HG03558 (cell line): Measurements from ENCODE around the gene HTRA3.

ENCODE experiments used
- ATAC-seq: cut with Tn5 transposase; IDR thresholded peaks from one replicate; pipeline ENCODE4 v1.9.1; 2021; ENCODE audit warnings: moderate number of reproducible peaks; ENCODE audit not compliant: unreplicated experiment; ENCODE audit errors: extremely low read depth

Gene HTRA3

DNA sequence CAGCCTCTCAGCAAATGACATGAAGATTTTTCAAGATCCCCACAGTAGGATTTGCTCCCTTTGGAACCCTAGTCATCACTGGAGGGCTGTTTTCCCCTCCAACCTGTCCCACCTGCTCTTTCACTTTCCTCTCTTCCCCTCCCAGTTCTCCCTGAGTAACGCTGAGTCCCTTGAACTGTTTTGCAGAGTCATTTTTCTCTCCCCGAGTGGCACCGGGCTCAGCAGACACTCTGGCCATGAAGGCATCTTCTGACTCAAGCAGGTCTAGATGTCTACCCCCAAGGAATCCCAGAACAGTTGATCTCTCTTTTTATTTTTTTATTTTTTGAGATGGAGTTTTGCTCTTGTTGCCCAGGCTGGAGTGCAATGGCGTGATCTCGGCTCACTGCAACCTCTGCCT is 52.2 kb downstream of the HTRA3 start:
- no peak for ATAC-seq

DNA sequence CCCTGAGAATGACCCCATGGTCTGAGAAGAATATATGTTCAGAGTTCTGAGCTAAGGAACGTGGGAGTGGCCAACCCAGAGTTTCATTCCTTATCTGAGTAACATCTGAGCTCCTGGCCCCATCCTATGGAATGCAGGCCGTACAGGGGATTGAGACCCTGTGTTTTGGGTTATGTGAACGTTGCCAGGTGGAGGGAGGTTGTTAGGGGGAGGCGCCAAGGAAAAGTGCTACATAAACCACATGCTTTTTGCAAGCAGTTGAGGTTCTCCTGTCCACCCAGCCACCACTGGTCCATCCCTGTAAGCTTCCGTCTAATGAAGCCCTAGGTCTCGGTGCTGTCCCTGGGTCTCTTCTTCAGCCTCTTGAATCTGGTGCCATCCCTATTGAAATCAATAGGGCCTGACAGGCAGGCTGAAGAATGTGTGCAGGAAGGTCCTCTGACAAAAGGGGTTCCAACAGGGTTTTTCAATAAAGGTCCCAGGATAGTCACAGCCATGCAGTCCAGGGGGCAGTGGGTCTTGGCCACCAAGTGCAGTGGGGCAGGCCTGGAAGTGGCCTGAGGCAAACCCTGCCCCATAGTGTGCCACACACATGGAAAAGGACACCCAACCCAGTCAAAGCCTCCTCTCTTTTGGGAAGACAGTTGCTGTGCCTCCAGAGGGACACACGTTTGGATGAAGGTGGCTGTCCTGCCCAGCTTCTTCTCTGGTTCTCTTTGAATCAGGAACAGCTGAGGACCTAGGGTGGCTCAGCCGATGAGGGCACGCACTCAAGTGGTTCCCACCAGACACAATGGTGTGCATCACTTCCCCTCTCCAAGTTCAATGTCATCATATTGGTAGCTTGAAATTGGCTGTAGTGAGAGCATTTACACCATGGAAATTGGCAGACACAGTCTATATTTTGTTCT is 53.5 kb downstream of the HTRA3 start:
- no peak for ATAC-seq

- no peak for ATAC-seq
Observed at GRCh38 chr4:8323947-8324555, 54.5 kb downstream of the HTRA3 start.

- no peak for ATAC-seq
Observed at GRCh38 chr4:8324640-8325239, 55.2 kb downstream of the HTRA3 start.

DNA sequence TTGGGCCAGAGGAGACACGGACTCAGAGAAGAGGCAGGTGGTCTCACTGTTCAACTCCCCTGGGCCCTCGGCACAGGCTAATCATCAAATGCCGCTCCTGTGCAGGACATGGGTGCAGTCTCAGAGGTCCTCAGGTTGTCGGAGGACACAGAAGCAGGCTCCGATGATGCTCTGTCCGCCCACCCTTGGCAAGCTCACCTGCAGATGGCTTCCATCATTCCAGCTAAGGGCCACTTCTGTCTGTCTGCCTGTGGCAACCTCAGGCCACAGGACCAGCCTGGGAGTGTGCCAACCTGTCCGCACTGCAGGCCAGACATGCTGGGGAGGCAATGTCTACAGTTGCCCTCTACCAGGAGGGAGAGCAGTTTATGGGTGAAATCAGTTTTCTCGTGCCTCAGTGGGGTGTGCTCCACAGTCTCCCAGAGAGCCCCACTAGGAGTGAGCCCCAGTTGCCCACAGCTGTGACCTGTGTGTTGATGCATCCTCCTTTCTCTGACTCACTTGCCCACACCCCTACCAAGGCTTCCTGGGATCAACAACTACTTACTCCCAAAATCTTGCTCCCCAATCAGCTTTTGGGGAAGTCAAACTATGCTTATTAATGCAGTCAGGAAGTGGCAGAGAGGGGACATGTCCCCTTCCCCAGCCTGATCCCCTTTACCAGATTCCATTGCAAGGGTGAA is 55.9 kb downstream of the HTRA3 start:
- ATAC-seq = no peak

DNA sequence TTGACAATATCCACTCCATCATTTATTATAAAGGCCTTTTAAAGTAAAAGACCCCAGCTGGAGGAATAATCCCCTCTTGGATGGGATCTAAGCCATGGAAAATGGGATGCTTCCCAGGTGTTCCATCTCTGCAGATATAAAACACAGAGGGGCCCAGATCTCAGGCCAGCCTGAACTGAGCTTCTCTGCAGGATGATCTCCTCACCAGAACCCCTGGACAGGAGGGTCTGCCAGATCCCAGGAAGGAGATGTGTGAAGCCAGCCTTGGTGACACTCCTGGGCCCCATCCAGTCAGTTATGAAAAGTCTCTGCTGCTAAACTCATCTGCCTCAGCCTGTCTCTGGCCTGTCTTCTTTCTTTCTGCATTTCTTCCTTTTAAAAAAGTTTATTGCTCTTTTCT is 56.7 kb downstream of the HTRA3 start:
- no peak for ATAC-seq

DNA sequence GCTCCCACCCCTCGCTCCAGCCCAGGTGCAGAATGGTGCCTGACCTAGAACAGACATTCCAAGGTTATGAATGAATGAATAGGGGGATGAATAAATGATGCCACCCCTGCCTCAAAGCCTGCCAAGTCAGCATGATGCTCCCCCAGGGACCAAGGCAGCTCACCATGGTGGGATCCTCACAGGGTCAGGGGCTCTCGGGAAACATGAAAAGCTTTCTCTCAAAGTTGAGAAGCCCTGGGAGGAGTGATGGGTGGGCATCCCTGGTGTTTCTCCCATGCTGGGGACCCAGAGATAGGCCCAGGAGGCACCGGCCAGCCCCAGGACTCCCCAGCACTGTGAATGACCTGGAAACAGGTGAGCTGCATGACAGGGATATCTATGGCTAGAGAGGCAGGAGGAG is 58.9 kb downstream of the HTRA3 start:
- ATAC-seq = no peak

- no peak for ATAC-seq
Observed at GRCh38 chr4:8328866-8329559, 59.5 kb downstream of the HTRA3 start.

DNA sequence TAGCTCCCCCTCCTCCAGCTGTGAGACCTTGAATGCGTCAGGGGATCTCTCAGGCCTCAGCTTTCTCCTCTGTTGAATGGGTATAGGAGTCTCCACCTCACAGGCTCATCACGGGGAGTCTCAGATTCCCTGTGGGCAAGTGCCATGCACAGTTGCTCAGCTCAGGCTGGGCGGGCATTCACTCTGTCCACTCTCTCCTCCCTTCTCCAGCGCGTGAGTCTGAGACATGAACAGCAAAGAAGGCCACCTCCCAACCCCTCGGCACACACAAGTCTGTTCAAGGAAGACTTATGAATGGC is 60.0 kb downstream of the HTRA3 start:
- no peak for ATAC-seq

GRCh38 chr4:8329859-8330761 is 60.6 kb downstream of the HTRA3 start:
- ATAC-seq = no peak

DNA sequence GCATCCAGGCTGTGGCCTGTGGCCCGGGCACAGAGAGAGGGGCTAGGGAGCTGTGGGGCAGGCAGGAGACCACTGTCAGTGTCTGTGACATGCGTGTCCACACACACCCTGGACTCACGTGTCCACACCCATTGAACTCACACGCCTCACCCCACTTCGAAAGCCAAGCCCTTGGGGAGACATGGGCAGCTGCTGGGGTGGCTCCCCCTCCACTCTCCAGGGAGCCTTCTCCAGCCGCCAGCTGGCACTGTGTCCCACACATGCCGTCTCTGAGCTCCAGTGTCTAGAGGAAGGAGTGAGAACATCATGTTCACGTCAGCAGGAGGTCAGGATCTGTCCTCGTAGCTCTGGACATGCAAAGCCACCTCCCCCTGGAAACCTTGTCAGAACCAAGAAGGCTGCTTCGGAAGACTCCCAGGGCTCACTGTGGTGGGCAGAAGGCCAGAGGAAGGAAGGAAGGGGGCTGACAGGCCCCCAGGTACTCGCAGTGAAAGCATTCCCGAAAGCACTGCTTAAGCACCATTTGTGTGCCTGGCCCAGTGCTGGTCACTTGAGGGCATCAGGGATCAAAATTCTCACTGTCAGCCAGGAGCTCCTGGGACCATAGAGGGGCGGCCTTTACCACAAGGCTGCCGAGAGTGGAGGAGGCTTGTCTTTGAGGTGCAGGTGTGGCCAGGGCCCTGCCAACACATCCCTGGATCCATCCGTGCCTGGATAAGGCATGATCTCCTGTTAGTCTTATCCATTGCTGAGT is 61.4 kb downstream of the HTRA3 start:
- ATAC-seq = no peak

- ATAC-seq = no peak
Observed at GRCh38 chr4:8331575-8331955, 62.0 kb downstream of the HTRA3 start.

- no peak for ATAC-seq
Observed at GRCh38 chr4:8332038-8332857, 62.7 kb downstream of the HTRA3 start.

DNA sequence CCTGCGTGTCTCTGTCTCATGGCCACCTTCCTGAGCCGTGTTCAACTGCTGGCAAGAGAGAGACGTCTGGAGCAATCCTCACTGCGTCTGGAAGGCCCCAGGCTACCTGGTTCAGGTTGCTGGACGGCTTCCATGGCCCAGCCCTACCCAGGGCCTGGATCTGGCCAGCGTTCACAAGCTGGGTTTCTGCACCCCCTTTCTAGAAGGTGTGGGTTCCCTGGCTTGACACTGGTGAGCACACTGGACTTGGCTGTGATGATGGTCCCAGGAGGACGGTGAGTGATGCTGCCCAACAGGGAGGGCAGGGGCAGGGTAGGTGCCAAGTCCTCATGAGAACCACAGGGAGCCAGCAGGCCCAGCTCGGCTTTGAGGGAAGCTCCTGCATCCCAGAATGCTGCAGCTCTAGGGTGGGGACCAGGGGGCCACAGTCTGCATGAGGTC is 63.4 kb downstream of the HTRA3 start:
- ATAC-seq = no peak

- ATAC-seq = no peak
Observed at GRCh38 chr4:8333726-8334460, 64.3 kb downstream of the HTRA3 start.

DNA sequence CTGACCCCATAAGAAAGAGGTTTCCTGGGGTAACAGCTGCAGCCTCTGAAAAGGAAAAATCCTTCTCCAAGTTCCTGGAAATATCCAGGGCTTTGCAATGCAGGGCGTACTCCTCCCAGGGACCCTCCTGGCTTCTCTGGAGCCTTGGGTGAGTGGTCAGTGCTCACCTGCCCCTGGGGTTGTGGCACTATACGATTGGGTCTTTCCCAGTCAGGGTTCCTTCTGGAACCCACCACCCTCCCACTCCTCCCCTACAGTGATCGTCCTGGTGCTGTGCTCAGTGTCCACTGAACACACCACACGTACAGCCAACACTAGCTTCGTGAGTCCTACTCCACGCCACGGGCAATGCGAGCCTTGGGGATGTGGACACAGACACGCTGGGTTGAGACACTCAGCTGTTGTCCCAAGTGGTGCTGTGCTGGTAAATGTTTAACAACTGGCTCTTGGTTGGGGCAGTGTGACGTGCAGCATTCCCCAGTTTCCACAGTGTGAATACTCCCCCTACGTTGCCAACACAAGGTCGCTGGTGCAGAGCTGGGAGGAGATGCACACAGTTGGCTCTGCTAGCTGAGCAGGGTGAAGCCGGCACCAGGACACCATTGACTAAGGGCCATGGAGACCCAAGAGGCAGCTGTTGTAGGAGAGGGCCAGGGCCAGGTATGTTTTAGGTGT is 65.4 kb downstream of the HTRA3 start:
- no peak for ATAC-seq

GRCh38 chr4:8335848-8336247 is 66.3 kb downstream of the HTRA3 start:
- no peak for ATAC-seq
